Liver (tissue), 9 donors: ENCODE results near the gene CES4A. TPM values are rescaled to one million over a fixed set of nuclear protein-coding genes. Genes with fewer than 3 reads are reported as not detected.
"Not testable (repeated sequence)": the region's sequence is repeated elsewhere in the genome, so short reads cannot be mapped to it uniquely, and the experiment has no call there.

Experiments
- DNase-seq: peaks from one replicate; pipeline ENCODE4 v3.0.0-alpha.2; 2017; ENCODE audit warnings: low spot score
- H3K27ac ChIP-seq, 2 donors: one replicate each; pipeline ENCODE4 v1.7.0; 2013; ENCODE audit warnings: inconsistent platforms in 2 of 2, low read length in 2 of 2, control low read depth in 1 of 2, low read depth in 1 of 2, mild to moderate bottlenecking in 1 of 2
- H3K27me3 ChIP-seq, 4 donors: one replicate each; pipeline versions ENCODE4 v1.6.1 to v1.7.0; 2013; ENCODE audit warnings: low read length in 3 of 4, inconsistent platforms in 1 of 4, mild to moderate bottlenecking in 1 of 4, moderate library complexity in 1 of 4; ENCODE audit not compliant: control insufficient read depth in 4 of 4, insufficient read depth in 4 of 4
- H3K36me3 ChIP-seq, 4 donors: one replicate each; pipeline versions ENCODE4 v1.6.1 to v1.7.0; 2013; ENCODE audit warnings: low read length in 3 of 4, mild to moderate bottlenecking in 3 of 4, low read depth in 1 of 4, moderate library complexity in 1 of 4; ENCODE audit not compliant: control insufficient read depth in 4 of 4, insufficient read depth in 3 of 4
- H3K4me1 ChIP-seq, 4 donors: one replicate each; pipeline versions ENCODE4 v1.6.1 to v1.7.0; 2013; ENCODE audit warnings: low read length in 3 of 4, mild to moderate bottlenecking in 3 of 4, moderate library complexity in 1 of 4; ENCODE audit not compliant: control insufficient read depth in 4 of 4, insufficient read depth in 4 of 4
- H3K4me3 ChIP-seq, 3 donors: one replicate each; pipeline versions ENCODE4 v1.6.1 to v1.7.0; 2013; ENCODE audit warnings: low read length in 3 of 3, control low read depth in 1 of 3, low read depth in 1 of 3, mild to moderate bottlenecking in 1 of 3
- H3K9ac ChIP-seq, 2 donors: one replicate each; pipeline ENCODE4 v1.7.0; 2013; ENCODE audit warnings: low read length in 2 of 2, mild to moderate bottlenecking in 2 of 2, moderate library complexity in 2 of 2, control low read depth in 1 of 2, low read depth in 1 of 2
- H3K9me3 ChIP-seq, 4 donors: one replicate each; pipeline versions ENCODE4 v1.6.1 to v1.7.0; 2013; ENCODE audit warnings: low read length in 3 of 4; ENCODE audit not compliant: control insufficient read depth in 4 of 4
- EGR1 ChIP-seq, 2 donors: IDR thresholded peaks; 2 replicates each; pipeline ENCODE4 v1.6.1; 2016 to 2018; ENCODE audit warnings: antibody characterized with exemption in 2 of 2, low read depth in 2 of 2
- FOXA1 ChIP-seq: IDR thresholded peaks from 2 replicates; pipeline ENCODE4 v1.6.1; 2016; ENCODE audit warnings: antibody characterized with exemption
- FOXA2 ChIP-seq: IDR thresholded peaks from 2 replicates; pipeline ENCODE4 v1.6.1; 2016; ENCODE audit warnings: antibody characterized with exemption
- GABPA ChIP-seq, 2 donors: IDR thresholded peaks in 1 of 2; conservative IDR thresholded peaks in 1 of 2; 2 replicates each; pipeline ENCODE4 v1.6.1; 2016; ENCODE audit warnings: antibody characterized with exemption in 2 of 2, mild to moderate bottlenecking in 1 of 2, moderate library complexity in 1 of 2
- HNF4A ChIP-seq, 2 donors: conservative IDR thresholded peaks; 2 replicates each; pipeline ENCODE4 v1.6.1; 2016; ENCODE audit warnings: antibody characterized with exemption in 2 of 2, mild to moderate bottlenecking in 2 of 2
- JUND ChIP-seq, 2 donors: IDR thresholded peaks; 2 replicates each; pipeline ENCODE4 v1.6.1; 2016; ENCODE audit warnings: antibody characterized with exemption in 2 of 2
- RAD21 ChIP-seq, 2 donors: IDR thresholded peaks; 2 replicates each; pipeline ENCODE4 v1.6.1; 2016; ENCODE audit warnings: antibody characterized with exemption in 2 of 2, mild to moderate bottlenecking in 2 of 2
- RXRA ChIP-seq, 2 donors: IDR thresholded peaks; 2 replicates each; pipeline ENCODE4 v1.6.1; 2017 to 2018; ENCODE audit warnings: antibody characterized with exemption in 2 of 2, mild to moderate bottlenecking in 1 of 2
- SP1 ChIP-seq: IDR thresholded peaks from 2 replicates; pipeline ENCODE4 v1.6.1; 2018; ENCODE audit warnings: antibody characterized with exemption, mild to moderate bottlenecking
- TAF1 ChIP-seq: conservative IDR thresholded peaks from 2 replicates; pipeline ENCODE4 v1.6.1; 2016; ENCODE audit warnings: antibody characterized with exemption, mild to moderate bottlenecking
- YY1 ChIP-seq: IDR thresholded peaks from 2 replicates; pipeline ENCODE4 v1.6.1; 2016; ENCODE audit warnings: antibody characterized with exemption, mild to moderate bottlenecking
- WGBS: extraction: QIAGEN DNeasy Blood & Tissue Kit; methylation state at CpG from one replicate; pipeline ENCODE4 v1.1.7; 2013; 5-methylcytosine and 5-hydroxymethylcytosine counted together
- polyA plus RNA-seq, 2 donors: library from polyadenylated mRNA; stranded (reverse) in 1 of 2; unstranded in 1 of 2; fragments of 200-250 nt in 1 of 2; fragments of >200 nt in 1 of 2; fragmentation: Nextera tagmentation in 1 of 2; extraction: Ambion mirVana in 1 of 2; gene quantifications; one replicate each; pipeline versions ENCODE4 v1.2.1 to v1.2.3, GENCODE V29; 2013 to 2015
- total RNA-seq, 2 donors: library from RNA; depleted of rRNA; stranded (reverse); fragments of >200 nt; gene quantifications; one replicate each; pipeline ENCODE4 v1.2.3, GENCODE V29; 2014
- TF ChIP-seq, protein P1 (sequence below): IDR thresholded peaks from 2 replicates; pipeline ENCODE4 v1.6.1; 2016; ENCODE audit warnings: antibody characterized with exemption
- TF ChIP-seq, protein P2 (sequence below): IDR thresholded peaks from 2 replicates; pipeline ENCODE4 v1.6.1; 2016; ENCODE audit warnings: antibody characterized with exemption
- TF ChIP-seq, protein P3 (sequence below): fragments of 150-350 bp; IDR thresholded peaks from 2 replicates; pipeline ENCODE4 v1.5.1; 2017; ENCODE audit warnings: improper control_type of control experiment, low read depth, low read length; ENCODE audit not compliant: missing input control
- donor health status: healthy.
- donor health status: healthy.
- donor health status: healthy.
- donor health status: healthy.
- donor health status: healthy.

CES4A gene
- total and polyA plus RNA-seq, 4 donors = 1.6 to 20.5 (median 11.3) TPM

DNA sequence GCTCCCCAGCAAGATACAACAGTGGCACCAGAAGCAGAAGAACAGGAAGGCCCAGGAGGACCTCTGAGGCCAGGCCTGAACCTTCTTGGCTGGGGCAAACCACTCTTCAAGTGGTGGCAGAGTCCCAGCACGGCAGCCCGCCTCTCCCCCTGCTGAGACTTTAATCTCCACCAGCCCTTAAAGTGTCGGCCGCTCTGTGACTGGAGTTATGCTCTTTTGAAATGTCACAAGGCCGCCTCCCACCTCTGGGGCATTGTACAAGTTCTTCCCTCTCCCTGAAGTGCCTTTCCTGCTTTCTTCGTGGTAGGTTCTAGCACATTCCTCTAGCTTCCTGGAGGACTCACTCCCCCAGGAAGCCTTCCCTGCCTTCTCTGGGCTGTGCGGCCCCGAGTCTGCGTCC lies 15.4 kb upstream of the CES4A start:
- Histone ChIP-seq H3K4me3 (no peak overlapping the region), H3K27me3 (no peaks in the 10 kb centered on the region), H3K4me1 (peaks cover 0 to 20% (median 13%) of the 10 kb centered on the region in 4 donors), H3K9ac (no peak overlapping the region), H3K36me3 (peaks cover 0 to 8% (median 6%) of the 10 kb centered on the region in 4 donors), H3K9me3 (no peaks in the 10 kb centered on the region), H3K27ac (no peak overlapping the region)
- WGBS = 87% methylated on average over 9 of the region's 9 CpGs
- TF ChIP-seq, protein P1, sequence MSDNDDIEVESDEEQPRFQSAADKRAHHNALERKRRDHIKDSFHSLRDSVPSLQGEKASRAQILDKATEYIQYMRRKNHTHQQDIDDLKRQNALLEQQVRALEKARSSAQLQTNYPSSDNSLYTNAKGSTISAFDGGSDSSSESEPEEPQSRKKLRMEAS = no peak
- TF ChIP-seq, protein P2, sequence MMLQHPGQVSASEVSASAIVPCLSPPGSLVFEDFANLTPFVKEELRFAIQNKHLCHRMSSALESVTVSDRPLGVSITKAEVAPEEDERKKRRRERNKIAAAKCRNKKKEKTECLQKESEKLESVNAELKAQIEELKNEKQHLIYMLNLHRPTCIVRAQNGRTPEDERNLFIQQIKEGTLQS = no peak
- TF ChIP-seq RAD21 (IDR thresholded peaks at IDR 0.05) (no peak), HNF4A (conservative IDR thresholded peaks at IDR 0.05) (no peak), YY1 (no peak), TAF1 (no peak), GABPA (IDR thresholded peaks at IDR 0.05 in 1 of 2, conservative IDR thresholded peaks at IDR 0.05 in 1 of 2) (no peak), FOXA2 (no peak), SP1 (no peak), RXRA (IDR thresholded peaks at IDR 0.05) (no peak), JUND (IDR thresholded peaks at IDR 0.05) (no peak)
- TF ChIP-seq, protein P3, sequence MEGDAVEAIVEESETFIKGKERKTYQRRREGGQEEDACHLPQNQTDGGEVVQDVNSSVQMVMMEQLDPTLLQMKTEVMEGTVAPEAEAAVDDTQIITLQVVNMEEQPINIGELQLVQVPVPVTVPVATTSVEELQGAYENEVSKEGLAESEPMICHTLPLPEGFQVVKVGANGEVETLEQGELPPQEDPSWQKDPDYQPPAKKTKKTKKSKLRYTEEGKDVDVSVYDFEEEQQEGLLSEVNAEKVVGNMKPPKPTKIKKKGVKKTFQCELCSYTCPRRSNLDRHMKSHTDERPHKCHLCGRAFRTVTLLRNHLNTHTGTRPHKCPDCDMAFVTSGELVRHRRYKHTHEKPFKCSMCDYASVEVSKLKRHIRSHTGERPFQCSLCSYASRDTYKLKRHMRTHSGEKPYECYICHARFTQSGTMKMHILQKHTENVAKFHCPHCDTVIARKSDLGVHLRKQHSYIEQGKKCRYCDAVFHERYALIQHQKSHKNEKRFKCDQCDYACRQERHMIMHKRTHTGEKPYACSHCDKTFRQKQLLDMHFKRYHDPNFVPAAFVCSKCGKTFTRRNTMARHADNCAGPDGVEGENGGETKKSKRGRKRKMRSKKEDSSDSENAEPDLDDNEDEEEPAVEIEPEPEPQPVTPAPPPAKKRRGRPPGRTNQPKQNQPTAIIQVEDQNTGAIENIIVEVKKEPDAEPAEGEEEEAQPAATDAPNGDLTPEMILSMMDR = no peak
- DNase-seq = no peak

DNA sequence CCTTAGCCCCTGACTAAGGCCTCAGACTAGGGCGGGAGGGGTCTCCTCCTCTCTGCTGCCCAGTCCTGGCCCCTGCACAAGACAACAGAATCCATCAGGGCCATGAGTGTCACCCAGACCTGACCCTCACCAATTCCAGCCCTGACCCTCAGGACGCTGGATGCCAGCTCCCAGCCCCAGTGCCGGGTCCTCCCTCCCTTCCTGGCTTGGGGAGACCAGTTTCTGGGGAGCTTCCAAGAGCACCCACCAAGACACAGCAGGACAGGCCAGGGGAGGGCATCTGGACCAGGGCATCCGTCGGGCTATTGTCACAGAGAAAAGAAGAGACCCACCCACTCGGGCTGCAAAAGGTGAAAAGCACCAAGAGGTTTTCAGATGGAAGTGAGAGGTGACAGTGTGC lies 14.7 kb upstream of the CES4A start:
- whole genome bisulfite sequencing = 87% methylated on average over 6 of the region's 6 CpGs

DNA sequence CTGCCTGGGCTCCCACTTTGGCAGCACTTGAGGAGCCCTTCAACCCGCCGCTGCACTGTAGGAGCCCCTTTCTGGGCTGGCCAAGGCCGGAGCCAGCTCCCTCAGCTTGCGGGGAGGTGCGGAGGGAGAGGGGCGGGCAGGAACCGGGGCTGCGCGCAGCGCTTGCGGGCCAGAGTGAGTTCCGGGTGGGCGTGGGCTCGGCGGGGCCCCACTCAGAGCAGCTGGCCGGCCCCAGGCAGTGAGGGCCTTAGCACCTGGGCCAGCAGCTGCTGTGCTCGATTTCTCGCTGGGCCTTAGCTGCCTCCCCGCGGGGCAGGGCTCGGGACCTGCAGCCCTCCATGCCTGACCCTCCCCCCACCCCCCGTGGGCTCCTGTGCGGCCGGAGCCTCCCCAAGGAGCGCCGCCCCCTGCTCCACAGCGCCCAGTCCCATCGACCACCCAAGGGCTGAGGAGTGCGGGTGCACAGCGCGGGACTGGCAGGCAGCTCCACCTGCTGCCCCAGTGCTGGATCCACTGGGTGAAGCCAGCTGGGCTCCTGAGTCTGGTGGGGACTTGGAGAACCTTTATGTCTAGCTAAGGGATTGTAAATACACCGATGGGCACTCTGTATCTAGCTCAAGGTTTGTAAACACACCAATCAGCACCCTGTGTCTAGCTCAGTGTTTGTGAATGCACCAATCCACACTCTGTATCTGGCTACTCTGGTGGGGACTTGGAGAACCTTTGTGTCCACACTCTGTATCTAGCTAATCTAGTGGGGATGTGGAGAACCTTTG lies 14.0 kb upstream of the CES4A start:
- not testable (repeated sequence) for H3K9me3 ChIP-seq, H3K36me3 ChIP-seq, H3K27ac ChIP-seq, H3K27me3 ChIP-seq, DNase-seq, H3K4me3 ChIP-seq, H3K9ac ChIP-seq
- WGBS = 90% methylated on average over 32 of the region's 32 CpGs
- H3K4me1 ChIP-seq = peaks cover 0 to 14% (median 7%) of the 10 kb centered on the region in 4 donors

More for the DNA sequence above, 14.7 kb upstream of the CES4A start:
- DNase-seq = no peak
- no peaks in the 10 kb centered on the region for H3K27me3 ChIP-seq
- peaks cover 0 to 8% (median 6%) of the 10 kb centered on the region in 4 donors for H3K36me3 ChIP-seq
- H3K4me1 ChIP-seq = peaks cover 0 to 14% (median 10%) of the 10 kb centered on the region in 4 donors
- H3K9me3 ChIP-seq = no peaks in the 10 kb centered on the region
- H3K27ac ChIP-seq = no peak overlapping the region
- H3K4me3 ChIP-seq = no peak overlapping the region
- TF ChIP-seq FOXA1 (no peak), FOXA2 (no peak), EGR1 (IDR thresholded peaks at IDR 0.05; ENCODE audit: low read depth in 2 of 2) (no peak), RAD21 (IDR thresholded peaks at IDR 0.05) (no peak), HNF4A (conservative IDR thresholded peaks at IDR 0.05) (no peak)
- TF ChIP-seq, protein P2 = no peak
- no peak overlapping the region for H3K9ac ChIP-seq

DNA sequence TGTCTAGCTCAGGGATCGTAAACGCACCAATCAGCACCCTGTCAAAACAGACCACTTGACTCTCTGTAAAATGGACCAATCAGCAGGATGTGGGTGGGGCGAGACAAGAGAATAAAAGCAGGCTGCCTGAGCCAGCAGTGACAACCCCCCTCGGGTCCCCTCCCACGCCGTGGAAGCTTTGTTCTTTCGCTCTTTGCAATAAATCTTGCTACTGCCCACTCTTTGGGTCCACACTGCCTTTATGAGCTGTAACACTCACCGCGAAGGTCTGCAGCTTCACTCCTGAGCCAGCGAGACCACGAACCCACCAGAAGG lies 13.5 kb upstream of the CES4A start:
- WGBS = 75% methylated on average over 11 of the region's 11 CpGs
- H3K4me3 ChIP-seq, H3K27ac ChIP-seq, DNase-seq, H3K9ac ChIP-seq, H3K9me3 ChIP-seq, H3K27me3 ChIP-seq, H3K36me3 ChIP-seq: not testable (repeated sequence)
- peaks cover 0 to 15% (median 7%) of the 10 kb centered on the region in 4 donors for H3K4me1 ChIP-seq
